Measurements from ENCODE around the gene ICE2.
"Not testable (repeated sequence)": the region's sequence is repeated elsewhere in the genome, so short reads cannot be mapped to it uniquely, and the experiment has no call there.

DNA sequence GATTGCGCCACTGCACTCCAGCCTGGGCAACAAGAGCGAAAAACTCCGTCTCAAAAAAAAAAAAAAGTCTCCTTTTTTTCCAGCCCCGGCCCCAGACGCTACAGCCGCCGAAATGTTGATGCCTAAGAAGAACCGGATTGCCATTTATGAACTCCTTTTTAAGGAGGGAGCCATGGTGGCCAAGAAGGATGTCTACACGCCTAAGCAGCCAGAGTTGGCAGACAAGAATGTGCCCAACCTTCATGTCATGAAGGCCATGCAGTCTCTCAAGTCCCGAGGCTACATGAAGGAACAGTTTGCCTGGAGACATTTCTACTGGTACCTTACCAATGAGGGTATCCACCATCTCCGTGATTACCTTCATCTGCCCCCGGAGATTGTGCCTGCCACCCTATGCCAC lies 74.6 kb downstream of the ICE2 start:
- TF ChIP-seq CTCF (IDR thresholded peaks at IDR 0.05 in 4 of 5, conservative IDR thresholded peaks at IDR 0.05 in 1 of 5); POLR2A (IDR thresholded peaks at IDR 0.05): not testable (repeated sequence)
